SK-N-SH (cell line): ENCODE data around the gene ZMYND19.

Source experiments
- FOXM1 ChIP-seq: IDR thresholded peaks from 2 replicates; pipeline ENCODE4 v1.4.0; 2012; ENCODE audit warnings: low read depth, mild to moderate bottlenecking
- POLR2AphosphoS5 ChIP-seq: IDR thresholded peaks from 2 replicates; pipeline ENCODE4 v1.6.1; 2012; ENCODE audit warnings: low read depth, low read length
- REST ChIP-seq: IDR thresholded peaks from 2 replicates; pipeline ENCODE4 v1.6.1; 2012; ENCODE audit warnings: mild to moderate bottlenecking, low read depth, low read length, moderate library complexity
- SIN3A ChIP-seq: IDR thresholded peaks from 2 replicates; pipeline ENCODE4 v1.6.1; 2012; ENCODE audit warnings: low read depth, mild to moderate bottlenecking, low read length, moderate library complexity, borderline replicate concordance
- USF2 ChIP-seq: fragments of 150-350 bp; IDR thresholded peaks from 2 replicates; pipeline ENCODE4 v1.6.1; 2017; ENCODE audit warnings: antibody characterized with exemption, low read length, low read depth, borderline replicate concordance
- TF ChIP-seq, protein P1 (sequence below): fragments of 200-600 bp; sonication (generic); IDR thresholded peaks from 2 replicates; pipeline ENCODE4 v1.6.1; 2017; ENCODE audit warnings: antibody characterized with exemption, mild to moderate bottlenecking, moderate library complexity

GRCh38 chr9:137613259-137613658, 22.9 kb upstream of the ZMYND19 start:
- TF ChIP-seq POLR2AphosphoS5: no peak
- TF ChIP-seq REST: no peak
- TF ChIP-seq, protein P1, sequence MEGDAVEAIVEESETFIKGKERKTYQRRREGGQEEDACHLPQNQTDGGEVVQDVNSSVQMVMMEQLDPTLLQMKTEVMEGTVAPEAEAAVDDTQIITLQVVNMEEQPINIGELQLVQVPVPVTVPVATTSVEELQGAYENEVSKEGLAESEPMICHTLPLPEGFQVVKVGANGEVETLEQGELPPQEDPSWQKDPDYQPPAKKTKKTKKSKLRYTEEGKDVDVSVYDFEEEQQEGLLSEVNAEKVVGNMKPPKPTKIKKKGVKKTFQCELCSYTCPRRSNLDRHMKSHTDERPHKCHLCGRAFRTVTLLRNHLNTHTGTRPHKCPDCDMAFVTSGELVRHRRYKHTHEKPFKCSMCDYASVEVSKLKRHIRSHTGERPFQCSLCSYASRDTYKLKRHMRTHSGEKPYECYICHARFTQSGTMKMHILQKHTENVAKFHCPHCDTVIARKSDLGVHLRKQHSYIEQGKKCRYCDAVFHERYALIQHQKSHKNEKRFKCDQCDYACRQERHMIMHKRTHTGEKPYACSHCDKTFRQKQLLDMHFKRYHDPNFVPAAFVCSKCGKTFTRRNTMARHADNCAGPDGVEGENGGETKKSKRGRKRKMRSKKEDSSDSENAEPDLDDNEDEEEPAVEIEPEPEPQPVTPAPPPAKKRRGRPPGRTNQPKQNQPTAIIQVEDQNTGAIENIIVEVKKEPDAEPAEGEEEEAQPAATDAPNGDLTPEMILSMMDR: no peak
- TF ChIP-seq FOXM1: no peak
- TF ChIP-seq SIN3A: no peak
- no peak for TF ChIP-seq USF2
